Femur (tissue), 1 donor: ENCODE results near the gene NPAS2.

ENCODE experiments used
- DNase-seq: peaks from one replicate; pipeline ENCODE4 v3.0.0-alpha.2; 2017

NPAS2 gene

DNA sequence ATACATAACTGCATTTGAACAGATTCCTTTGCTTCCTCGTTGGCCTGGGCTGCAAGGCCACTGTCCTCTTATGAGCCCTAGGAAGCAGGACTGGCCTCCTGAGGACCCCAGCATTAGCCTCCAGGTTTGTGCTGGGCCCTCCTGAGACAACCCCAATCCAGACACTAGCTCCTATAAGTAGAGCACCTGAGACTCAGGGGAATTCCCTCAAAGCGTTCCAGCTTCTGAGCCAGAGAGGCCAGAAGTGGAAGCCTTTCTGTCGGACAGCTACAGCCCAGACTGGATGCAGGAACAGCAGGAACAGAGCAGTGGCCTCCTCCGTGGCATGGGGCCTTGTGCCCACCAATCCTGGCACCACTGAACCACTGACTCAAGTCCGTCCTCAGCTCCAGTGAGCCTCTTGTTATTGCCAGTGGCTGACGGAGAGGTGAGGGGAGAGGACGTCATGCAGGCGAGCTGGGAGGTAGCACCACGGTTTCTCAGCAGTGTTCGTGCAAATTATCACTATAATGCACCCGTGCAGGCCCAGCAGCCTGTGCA lies 67.2 kb downstream of the NPAS2 start:
- no peak for DNase-seq

DNA sequence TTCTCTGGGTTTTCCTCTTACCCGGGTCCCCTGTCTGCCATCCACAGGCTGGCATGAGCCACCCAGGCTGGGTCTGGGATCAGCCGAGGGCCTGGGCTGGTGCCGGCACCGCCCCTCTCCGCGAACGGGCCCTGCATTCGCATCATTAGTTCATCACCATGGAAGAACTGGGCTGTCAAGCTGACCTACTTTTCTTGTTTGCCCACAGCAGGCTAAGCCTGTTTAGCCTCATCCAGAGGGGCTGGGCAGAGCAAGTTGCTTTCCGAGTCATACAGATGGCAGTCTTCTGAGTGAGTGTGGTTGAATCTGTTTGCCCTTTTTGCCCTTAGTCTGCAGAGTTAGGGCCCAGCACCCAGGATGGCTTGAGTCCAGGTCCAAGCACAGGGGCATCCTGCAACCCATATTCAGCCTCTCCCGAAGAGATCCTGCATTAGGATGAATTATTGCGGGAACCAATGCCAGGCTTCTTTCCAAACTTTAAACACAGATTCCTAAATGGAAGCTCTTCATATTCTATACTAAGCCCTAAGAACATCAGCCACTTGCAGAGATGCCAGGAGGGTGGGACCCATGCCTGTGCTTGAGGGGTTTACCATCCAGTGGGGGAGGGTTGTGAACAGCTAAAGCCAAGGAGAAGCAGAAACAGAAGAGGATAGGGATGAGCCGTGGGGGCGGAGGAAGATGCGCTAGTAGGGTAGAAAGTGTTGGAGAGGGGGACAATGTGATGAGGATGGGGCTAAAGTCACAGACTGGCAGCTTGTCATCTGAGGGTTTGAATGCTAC lies 68.0 kb downstream of the NPAS2 start:
- DNase-seq, result no peak

GRCh38 chr2:100888601-100889000 lies 68.7 kb downstream of the NPAS2 start:
- no peak for DNase-seq

- no peak for DNase-seq
These were observed 69.3 kb downstream of the NPAS2 start for GRCh38 chr2:100889286-100889685.

DNA sequence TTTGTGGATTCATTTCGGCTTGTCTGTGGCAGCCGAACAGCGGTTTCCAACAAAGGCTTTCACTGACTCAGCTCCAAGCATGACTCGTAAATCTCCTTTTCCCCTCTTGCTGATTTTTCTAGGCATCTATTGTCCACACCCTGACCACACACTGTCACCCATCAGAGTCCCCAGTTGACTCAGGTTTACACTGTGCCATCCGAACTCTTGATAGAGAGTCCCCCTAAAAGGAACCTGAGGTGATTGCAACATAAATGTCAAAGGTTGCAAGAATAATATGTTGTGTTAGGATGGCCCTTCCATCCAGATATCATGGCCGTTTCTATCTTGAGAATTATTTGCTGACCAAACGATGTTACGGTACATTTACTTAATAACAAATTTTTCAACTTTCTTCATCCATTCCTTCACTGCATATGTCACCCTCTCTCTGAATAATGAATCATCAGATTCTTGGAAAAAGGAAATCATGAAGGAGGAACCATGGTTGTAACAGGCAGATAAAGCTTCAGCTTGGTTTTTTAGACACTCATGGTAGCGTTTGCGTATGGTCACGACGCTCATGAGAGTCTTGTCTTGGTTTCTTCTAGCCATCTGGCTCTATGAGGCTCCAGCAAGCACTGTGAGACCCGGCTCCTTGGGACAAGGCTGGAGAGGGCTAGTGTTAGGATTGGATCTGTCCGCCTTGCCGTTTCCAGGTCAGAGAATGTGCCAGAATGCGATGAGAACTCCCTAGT lies 72.1 kb downstream of the NPAS2 start:
- DNase-seq, result no peak

GRCh38 chr2:100893392-100894104 lies 73.6 kb downstream of the NPAS2 start:
- DNase-seq, result no peak

- DNase-seq, result no peak
These were observed 74.3 kb downstream of the NPAS2 start for GRCh38 chr2:100894105-100894795.

- no peak for DNase-seq
These were observed 74.8 kb downstream of the NPAS2 start for GRCh38 chr2:100894796-100895156.

GRCh38 chr2:100895402-100895801 lies 75.5 kb downstream of the NPAS2 start:
- DNase-seq, result no peak

- no peak for DNase-seq
These were observed 76.2 kb downstream of the NPAS2 start for GRCh38 chr2:100895934-100896685.

DNA sequence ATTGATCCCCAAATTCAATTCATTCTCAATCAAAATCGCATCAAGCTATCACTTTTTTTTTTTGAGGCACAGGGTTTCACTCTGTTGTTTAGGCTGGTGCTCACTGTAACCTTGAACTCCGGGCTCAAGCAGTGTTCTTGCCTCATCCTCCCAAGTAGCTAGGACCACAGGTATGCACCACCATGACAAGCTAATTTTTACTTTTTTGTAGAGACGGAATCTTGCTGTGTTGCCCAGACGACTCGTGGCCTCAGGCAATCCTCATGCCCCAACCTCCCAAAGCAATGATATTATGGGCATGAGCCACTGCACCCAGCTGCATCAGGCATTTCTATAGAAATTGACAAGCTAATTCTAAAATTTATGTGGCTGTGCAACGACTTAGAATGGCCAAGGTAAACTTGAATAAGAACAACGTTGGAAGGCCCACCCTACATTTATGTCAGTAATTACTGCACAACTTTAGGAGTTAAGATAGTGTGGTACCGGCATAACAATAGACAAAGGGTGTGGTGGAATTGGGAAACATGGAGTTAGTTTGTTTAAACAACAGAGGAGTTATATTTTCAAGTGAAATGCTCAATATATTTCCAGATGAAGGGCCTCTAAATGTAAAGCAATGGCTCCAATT lies 78.2 kb downstream of the NPAS2 start:
- no peak for DNase-seq

DNA sequence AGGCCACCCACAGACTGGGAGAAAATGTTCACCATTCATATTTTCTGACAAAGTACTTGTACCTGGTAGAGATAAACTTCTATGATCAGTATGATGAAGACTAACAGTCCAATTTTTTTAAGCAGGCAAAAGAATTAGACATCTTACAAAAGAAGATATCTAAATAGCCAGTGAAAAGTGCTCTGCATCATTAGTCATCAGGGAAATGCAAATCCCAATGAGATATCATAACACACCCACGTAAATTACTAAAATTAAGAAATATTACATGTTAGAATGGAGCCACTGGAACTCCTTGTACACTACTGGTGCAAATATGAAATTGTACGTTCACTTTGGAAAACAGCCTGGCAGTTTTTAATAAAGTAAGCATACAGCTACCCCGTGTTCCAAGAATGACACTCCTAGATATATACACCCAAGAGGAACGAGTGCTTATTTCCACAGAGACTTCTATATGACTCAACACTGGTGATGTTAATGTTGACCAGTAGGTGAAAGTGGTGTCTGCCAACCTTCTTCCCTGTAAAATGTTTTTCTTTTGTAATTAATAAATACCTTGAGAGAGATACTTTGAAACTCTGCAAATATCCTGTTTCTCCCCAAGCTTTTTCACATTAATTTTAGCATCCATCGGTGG lies 80.3 kb downstream of the NPAS2 start:
- no peak for DNase-seq

DNA sequence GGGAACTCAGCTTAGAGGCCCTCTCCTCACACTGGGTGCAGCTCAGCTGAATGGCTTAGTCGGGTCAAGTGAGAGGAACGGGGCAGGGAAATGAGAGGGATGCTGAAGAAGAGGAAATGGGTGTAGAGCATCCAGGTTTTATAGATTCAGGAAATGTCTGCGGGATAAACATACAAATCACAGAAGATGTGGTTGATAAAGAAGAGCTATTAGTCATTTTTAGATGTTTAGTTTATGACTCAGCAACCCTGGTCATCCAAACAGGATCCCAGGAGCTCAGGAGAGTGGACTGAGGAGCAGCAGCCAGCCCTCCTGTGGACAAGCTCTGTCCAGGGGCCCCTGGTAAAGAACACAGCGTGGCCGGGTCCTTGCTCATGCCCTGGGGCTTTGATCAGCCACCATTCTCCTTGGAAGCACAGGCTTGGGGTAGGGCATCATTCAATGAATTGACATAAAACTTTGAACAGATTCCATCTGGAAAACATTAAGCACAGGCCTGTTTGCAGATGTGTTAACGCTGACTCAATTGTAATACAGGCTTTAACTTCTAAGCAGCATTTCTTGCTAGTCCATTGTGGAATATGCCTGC lies 83.0 kb downstream of the NPAS2 start:
- no peak for DNase-seq

GRCh38 chr2:100903534-100904258 lies 83.8 kb downstream of the NPAS2 start:
- no peak for DNase-seq

DNA sequence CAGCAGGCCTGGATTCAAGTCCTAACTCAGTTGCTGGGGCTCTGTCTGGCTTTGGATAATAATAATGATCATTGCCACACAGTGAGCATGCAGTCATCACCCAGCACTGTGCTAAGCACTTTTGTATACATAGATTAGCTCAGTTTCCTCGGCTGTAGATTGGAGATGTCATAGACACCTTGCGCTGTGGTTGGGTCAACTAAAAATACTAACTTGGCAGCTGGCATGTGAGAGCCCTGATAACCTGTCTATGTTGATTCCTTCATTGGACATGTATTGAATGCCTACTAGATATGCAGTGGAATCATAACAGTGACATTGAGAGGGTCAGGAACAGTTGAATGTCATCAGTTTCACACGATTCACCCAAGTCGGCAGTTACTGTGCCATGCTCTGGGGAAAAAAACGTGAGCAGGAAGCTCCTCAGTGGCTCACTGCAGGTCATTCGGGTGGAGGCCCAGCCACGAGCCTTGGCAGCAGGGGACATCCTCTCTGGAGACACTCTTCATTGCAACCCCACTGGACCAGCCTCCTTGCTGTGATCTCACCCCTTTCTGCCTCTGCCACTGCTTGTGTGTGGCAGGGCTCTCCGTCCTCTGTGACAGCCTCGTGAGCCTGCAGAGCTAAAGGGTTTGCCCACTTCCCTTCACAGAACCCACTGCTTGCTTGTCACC lies 85.3 kb downstream of the NPAS2 start:
- DNase-seq, result no peak

- DNase-seq, result no peak
These were observed 86.2 kb downstream of the NPAS2 start for GRCh38 chr2:100906131-100906530.

DNA sequence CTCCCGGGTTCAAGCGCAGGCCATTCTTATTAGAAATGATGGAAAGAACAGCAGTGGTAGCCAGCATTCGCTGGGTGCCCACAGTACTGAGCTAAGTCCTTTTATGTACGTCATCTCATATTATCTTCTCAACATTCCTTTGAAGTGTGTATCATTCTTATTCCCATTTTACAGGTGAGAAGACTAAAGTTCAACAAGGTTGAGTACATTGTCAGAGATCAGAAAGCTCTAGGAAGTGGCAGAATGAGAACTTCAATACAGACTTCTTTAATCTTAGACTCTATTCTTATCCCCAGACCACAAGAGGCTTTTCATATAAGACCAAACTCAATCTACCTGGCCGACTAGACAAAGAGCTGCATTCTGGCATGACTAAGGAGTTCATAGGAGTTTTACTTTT lies 86.7 kb downstream of the NPAS2 start:
- no peak for DNase-seq

DNA sequence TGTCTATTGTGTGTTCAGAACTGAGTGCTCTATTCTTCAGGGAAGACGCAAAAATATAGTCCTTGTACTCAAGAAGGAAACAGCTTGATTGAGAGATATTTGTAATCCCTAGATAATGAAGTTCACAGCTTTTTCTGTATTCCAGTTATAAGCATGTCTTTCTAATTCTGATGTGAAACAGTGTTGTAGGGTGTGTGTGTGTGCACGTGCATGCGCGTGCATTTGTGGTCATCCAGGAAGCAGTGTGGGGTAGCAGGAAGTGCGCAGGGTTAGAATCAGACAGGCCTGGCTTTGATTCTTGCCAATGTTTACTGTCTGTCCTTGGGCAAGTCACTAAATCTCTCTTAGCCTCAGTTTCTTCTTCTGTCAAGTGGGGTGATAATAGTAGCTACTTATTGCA lies 87.9 kb downstream of the NPAS2 start:
- DNase-seq, result no peak

DNA sequence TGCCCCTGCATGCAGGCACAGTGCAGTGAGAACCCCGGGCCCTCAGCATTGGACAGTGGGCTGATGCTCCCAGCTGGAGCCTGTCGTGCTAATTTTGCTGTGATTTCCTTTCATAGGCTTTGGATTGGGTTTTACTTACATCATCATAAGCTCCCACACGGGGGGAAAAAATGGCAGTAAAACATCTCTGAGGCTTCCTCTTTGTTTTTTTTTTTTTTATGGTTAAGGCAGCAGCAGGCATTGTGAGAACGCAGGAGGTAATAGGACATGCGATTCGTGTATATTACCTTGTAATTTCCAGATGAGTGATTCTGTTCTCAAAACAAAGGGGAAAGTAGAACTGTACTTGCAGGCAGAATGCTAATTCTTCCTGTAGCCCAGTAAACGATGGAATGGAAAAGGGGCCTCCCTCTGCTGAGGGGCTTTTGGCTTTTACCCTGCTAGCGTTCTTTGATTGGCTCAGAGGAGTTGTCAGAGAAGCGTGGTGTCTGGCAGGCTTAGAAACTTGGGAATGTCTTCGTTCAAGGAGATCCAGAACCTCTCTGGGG lies 89.7 kb downstream of the NPAS2 start:
- no peak for DNase-seq
